Naive B cell (primary cell): ENCODE results near the gene ELMOD1. TPM values are rescaled to one million over a fixed set of nuclear protein-coding genes. Genes with fewer than 3 reads are reported as not detected.

ENCODE experiments used
- ATAC-seq, 2 donors: fragments of 150-1000 bp; cut with Tn5 transposase; 2 replicates each; pipeline ENCODE4 v1.10.0; 2021; ENCODE audit warnings: low read depth in 2 of 2, mild to moderate bottlenecking in 2 of 2, moderate library complexity in 2 of 2
- DNase-seq: peaks from one replicate; pipeline ENCODE4 v3.0.0; 2022
- H3K27ac Mint-ChIP-seq, 6 donors: one replicate each; pipeline ENCODE4 v1.8.0; 2020 to 2022; ENCODE audit warnings: mild to moderate bottlenecking in 6 of 6, mixed read lengths in 6 of 6, moderate library complexity in 5 of 6, inconsistent platforms in 2 of 6
- H3K27me3 Mint-ChIP-seq, 3 donors: one replicate each; pipeline ENCODE4 v1.8.0; 2021 to 2022; ENCODE audit warnings: mixed read lengths in 3 of 3, mild to moderate bottlenecking in 1 of 3
- H3K36me3 Mint-ChIP-seq, 2 donors: one replicate each; pipeline ENCODE4 v1.8.0; 2020 to 2022; ENCODE audit warnings: mixed read lengths in 2 of 2, inconsistent platforms in 1 of 2, mild to moderate bottlenecking in 1 of 2
- H3K4me1 Mint-ChIP-seq, 3 donors: one replicate each; pipeline ENCODE4 v1.8.0; 2020 to 2022; ENCODE audit warnings: mixed read lengths in 3 of 3, inconsistent platforms in 1 of 3, mild to moderate bottlenecking in 1 of 3, moderate library complexity in 1 of 3
- H3K4me3 Mint-ChIP-seq, 8 donors: one replicate each; pipeline ENCODE4 v1.8.0; 2020 to 2022; ENCODE audit warnings: mild to moderate bottlenecking in 8 of 8, mixed read lengths in 8 of 8, moderate library complexity in 8 of 8, inconsistent platforms in 2 of 8
- H3K9me3 Mint-ChIP-seq, 7 donors: one replicate each; pipeline ENCODE4 v1.8.0; 2020 to 2022; ENCODE audit warnings: mixed read lengths in 7 of 7, mild to moderate bottlenecking in 5 of 7, inconsistent platforms in 2 of 7, moderate library complexity in 1 of 7
- polyA plus RNA-seq, 6 donors: library from polyadenylated mRNA; unstranded; fragments of 300-500 nt; fragmentation: Illumina TruSeq; gene quantifications; one replicate each; pipeline ENCODE4 v1.2.3, GENCODE V29; 2021; ENCODE audit warnings: low read depth in 6 of 6

ELMOD1 gene
- polyA plus RNA-seq, 6 donors from 2014 or later = not detected

DNA sequence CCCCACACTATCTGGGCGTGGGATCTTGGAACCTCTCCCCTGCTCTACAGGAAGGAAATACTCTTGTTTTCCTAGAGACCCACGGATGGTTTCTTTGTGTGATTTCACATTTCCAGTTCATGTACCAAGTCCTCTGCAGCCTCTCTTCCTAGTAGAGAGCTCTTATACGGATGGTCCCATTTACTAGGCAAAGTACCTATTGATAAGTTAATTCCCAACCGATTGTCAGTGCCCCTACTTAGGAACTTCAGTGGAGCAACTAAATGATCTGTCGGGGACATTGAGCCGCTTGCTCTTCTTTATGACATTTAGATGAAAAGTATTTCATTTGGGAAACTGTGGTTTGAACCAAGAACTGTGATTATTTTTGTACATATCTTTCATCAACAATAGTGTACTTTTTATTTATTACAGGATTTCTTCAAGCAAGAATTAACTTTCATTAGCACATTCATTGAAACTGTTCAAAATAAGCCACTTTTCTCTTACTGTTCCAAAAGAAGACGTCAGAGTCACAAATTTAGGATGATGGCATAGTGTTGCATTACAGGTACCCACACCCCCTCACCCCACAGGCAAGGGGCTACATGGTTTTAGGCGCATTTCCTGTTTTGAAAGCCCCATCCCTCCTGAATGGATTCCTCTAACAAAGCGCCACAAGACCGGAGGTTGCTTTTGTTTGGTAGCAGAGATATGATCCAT, 34.2 kb downstream of the ELMOD1 start:
- H3K4me1 Mint-ChIP-seq = no peaks in the 10 kb centered on the region
- no peak overlapping the region for H3K4me3 Mint-ChIP-seq
- DNase-seq = no peak
- H3K27me3 Mint-ChIP-seq = peaks cover 53 to 60% (median 60%) of the 10 kb centered on the region in 3 donors
- ATAC-seq = no peak
- H3K9me3 Mint-ChIP-seq = peaks cover 0 to 2% (median 0%) of the 10 kb centered on the region in 7 donors
- H3K27ac Mint-ChIP-seq = no peak overlapping the region
- no peaks in the 10 kb centered on the region for H3K36me3 Mint-ChIP-seq

DNA sequence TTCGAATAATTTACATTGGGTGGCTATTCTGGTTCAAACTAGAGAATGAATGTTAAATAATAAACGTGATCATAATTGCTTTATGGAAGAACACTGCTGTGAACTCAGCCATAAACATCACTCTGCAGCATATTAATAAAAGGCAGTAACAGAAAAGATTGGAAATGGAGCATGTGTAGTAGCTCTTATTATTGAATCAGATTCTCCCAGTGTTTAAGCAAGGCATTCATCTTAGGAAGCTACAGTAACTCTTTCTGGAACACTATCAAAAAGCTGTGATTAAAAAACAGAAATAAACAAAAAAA, 34.7 kb downstream of the ELMOD1 start:
- H3K27me3 Mint-ChIP-seq = peaks cover 53 to 60% (median 55%) of the 10 kb centered on the region in 3 donors

DNA sequence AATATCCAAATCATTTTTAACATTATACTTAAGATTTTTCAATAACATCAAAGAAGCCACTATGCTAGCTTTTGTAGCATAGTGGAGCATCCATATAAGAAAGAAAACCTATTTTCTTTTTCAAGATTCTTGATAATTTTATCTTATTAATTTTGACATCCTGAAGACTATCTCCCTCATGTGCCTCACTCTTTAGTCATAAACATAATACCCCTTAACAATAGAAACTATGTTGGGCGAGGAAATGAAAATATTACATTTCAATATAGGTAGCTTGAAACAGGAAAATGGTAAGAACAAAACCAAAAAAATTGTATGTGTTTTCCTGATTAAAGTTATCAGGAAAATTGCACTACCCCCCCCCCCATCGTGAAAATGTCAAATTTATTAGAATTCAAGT, 40.1 kb downstream of the ELMOD1 start:
- Mint-ChIP-seq H3K9me3 (peaks cover 0 to 2% (median 0%) of the 10 kb centered on the region in 7 donors), H3K27ac (no peak overlapping the region), H3K4me1 (no peaks in the 10 kb centered on the region), H3K27me3 (peaks cover 39 to 44% (median 40%) of the 10 kb centered on the region in 3 donors), H3K4me3 (no peak overlapping the region), H3K36me3 (no peaks in the 10 kb centered on the region)
- DNase-seq (no peak), ATAC-seq (no peak)

More for the DNA sequence above, 34.7 kb downstream of the ELMOD1 start:
- no peaks in the 10 kb centered on the region for H3K36me3 Mint-ChIP-seq
- DNase-seq (no peak), ATAC-seq (no peak)
- no peak overlapping the region for H3K27ac Mint-ChIP-seq
- no peak overlapping the region for H3K4me3 Mint-ChIP-seq
- peaks cover 0 to 2% (median 0%) of the 10 kb centered on the region in 7 donors for H3K9me3 Mint-ChIP-seq
- H3K4me1 Mint-ChIP-seq = no peaks in the 10 kb centered on the region

GRCh38 chr11:107631931-107632330, 41.0 kb downstream of the ELMOD1 start:
- no peaks in the 10 kb centered on the region for H3K36me3 Mint-ChIP-seq
- DNase-seq = no peak
- no peak overlapping the region for H3K27ac Mint-ChIP-seq
- no peaks in the 10 kb centered on the region for H3K9me3 Mint-ChIP-seq
- no peaks in the 10 kb centered on the region for H3K4me1 Mint-ChIP-seq
- no peak for ATAC-seq
- peaks cover 32 to 41% (median 35%) of the 10 kb centered on the region in 3 donors for H3K27me3 Mint-ChIP-seq
- no peak overlapping the region for H3K4me3 Mint-ChIP-seq

- Mint-ChIP-seq H3K4me3 (no peak overlapping the region), H3K9me3 (no peaks in the 10 kb centered on the region), H3K36me3 (no peaks in the 10 kb centered on the region), H3K27me3 (peaks cover 9 to 17% (median 12%) of the 10 kb centered on the region in 3 donors), H3K4me1 (no peaks in the 10 kb centered on the region), H3K27ac (no peak overlapping the region)
- DNase-seq (no peak), ATAC-seq (no peak)
Measured at GRCh38 chr11:107646783-107647182, 55.8 kb downstream of the ELMOD1 start.

DNA sequence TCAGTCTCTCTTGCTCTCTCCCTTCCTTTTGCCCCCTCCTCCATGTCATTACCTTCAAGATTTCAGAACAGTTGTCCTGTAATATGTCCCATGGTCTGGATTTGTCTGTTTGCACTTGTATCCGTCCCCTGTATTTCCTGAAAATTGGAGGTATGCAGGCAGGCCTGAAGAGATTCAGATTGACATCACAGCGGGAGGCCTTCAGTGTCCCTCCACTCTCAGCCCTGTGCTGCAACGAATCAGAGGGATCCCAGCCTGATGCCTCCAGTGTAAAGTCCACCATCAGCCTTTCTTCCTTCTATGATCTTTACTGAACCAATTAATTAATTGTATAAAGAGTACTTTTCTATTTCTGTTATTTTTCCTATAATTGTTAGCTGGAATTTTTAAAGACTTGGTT, 57.3 kb downstream of the ELMOD1 start:
- Mint-ChIP-seq H3K36me3 (no peaks in the 10 kb centered on the region), H3K4me3 (no peak overlapping the region)
- ATAC-seq = no peak

GRCh38 chr11:107651672-107652071, 60.7 kb downstream of the ELMOD1 start:
- peaks cover 15 to 33% (median 30%) of the 10 kb centered on the region in 3 donors for H3K27me3 Mint-ChIP-seq
- H3K9me3 Mint-ChIP-seq = no peaks in the 10 kb centered on the region

More for the DNA sequence above, 57.3 kb downstream of the ELMOD1 start:
- Mint-ChIP-seq H3K4me1 (no peaks in the 10 kb centered on the region), H3K9me3 (no peaks in the 10 kb centered on the region), H3K27me3 (peaks cover 19 to 23% (median 23%) of the 10 kb centered on the region in 3 donors), H3K27ac (no peak overlapping the region)
- no peak for DNase-seq

GRCh38 chr11:107653076-107653475, 62.1 kb downstream of the ELMOD1 start:
- Mint-ChIP-seq H3K9me3 (no peaks in the 10 kb centered on the region), H3K27me3 (peaks cover 13 to 39% (median 30%) of the 10 kb centered on the region in 3 donors), H3K4me3 (no peak overlapping the region), H3K4me1 (no peaks in the 10 kb centered on the region), H3K36me3 (no peaks in the 10 kb centered on the region), H3K27ac (no peak overlapping the region)
- DNase-seq (no peak), ATAC-seq (no peak)

More at GRCh38 chr11:107651672-107652071, 60.7 kb downstream of the ELMOD1 start:
- DNase-seq = no peak
- Mint-ChIP-seq H3K4me3 (no peak overlapping the region), H3K4me1 (no peaks in the 10 kb centered on the region), H3K27ac (no peak overlapping the region), H3K36me3 (no peaks in the 10 kb centered on the region)
- no peak for ATAC-seq

DNA sequence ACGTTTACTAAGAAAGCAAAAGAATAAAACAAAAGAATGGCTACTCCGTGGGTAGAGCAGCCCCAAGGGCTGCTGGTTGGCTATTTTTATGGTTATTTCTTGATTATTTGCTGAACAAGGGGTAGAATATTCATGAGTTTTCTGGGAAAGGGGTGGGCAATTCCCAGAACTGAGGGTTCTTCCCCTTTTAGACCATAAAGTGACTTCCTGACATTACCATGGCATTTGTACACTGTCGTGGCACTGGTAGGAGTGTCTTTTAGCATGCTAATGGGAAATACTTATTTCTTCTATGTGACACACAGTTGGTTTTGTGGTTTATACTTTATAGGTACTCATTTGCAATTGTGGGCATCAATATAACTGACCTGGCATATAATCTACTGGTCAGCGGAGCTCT, 64.7 kb downstream of the ELMOD1 start:
- Mint-ChIP-seq H3K27ac (no peak overlapping the region), H3K9me3 (no peaks in the 10 kb centered on the region), H3K4me1 (no peaks in the 10 kb centered on the region), H3K27me3 (peaks cover 9 to 35% (median 23%) of the 10 kb centered on the region in 3 donors), H3K36me3 (no peaks in the 10 kb centered on the region), H3K4me3 (no peak overlapping the region)
- no peak for ATAC-seq
- no peak for DNase-seq

DNA sequence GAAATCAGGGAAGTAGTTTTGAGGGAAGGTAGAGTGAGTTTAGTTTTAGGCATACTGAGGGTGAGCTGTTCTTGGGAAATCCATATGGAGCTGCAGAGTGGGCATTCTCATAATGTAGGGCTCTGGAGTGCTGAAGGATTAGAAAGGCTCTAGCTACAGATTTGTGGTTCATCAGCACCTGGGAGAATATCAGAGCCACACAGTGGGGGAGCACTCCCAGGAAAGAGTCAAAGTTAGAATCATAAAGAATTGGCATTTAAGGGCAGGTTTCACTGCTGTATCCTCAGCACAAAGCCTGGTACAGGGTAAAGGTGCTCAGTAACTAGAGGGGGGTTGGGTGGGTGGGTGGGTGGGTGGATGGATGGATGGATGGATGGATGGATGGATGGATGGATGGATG, 68.4 kb downstream of the ELMOD1 start:
- Mint-ChIP-seq H3K27me3 (peaks cover 5 to 15% (median 13%) of the 10 kb centered on the region in 3 donors), H3K36me3 (no peaks in the 10 kb centered on the region), H3K27ac (no peak overlapping the region), H3K4me1 (no peaks in the 10 kb centered on the region), H3K4me3 (no peak overlapping the region), H3K9me3 (no peaks in the 10 kb centered on the region)
- no peak for ATAC-seq
- no peak for DNase-seq

DNA sequence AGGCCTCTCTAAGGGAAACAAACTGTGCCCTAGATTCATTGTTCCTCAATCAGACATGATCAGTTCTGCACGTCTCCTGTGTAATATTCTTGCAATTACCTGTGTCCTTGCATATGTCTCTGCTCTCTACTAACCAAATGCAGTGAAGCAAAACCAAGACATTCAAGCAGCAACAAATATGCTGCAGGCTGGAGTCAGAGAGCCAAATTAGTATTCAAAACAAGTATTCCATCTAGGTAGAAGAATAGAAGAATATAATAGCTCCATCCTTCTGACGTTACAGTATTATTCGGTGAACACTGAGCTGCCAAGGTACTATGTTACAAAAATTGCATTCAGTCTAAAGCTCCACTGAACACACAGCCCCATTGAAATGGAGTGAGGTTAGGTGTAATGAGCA, 69.1 kb downstream of the ELMOD1 start:
- Mint-ChIP-seq H3K27me3 (peaks cover 11 to 22% (median 13%) of the 10 kb centered on the region in 3 donors), H3K27ac (no peak overlapping the region)

GRCh38 chr11:107661656-107662055, 70.7 kb downstream of the ELMOD1 start:
- Mint-ChIP-seq H3K9me3 (no peaks in the 10 kb centered on the region), H3K4me3 (no peak overlapping the region), H3K27me3 (peaks cover 11 to 28% (median 13%) of the 10 kb centered on the region in 3 donors), H3K27ac (no peak overlapping the region), H3K4me1 (no peaks in the 10 kb centered on the region), H3K36me3 (no peaks in the 10 kb centered on the region)
- ATAC-seq (no peak), DNase-seq (no peak)

More for the DNA sequence above, 69.1 kb downstream of the ELMOD1 start:
- Mint-ChIP-seq H3K9me3 (no peaks in the 10 kb centered on the region), H3K4me3 (no peak overlapping the region), H3K4me1 (no peaks in the 10 kb centered on the region), H3K36me3 (no peaks in the 10 kb centered on the region)
- ATAC-seq (no peak), DNase-seq (no peak)

DNA sequence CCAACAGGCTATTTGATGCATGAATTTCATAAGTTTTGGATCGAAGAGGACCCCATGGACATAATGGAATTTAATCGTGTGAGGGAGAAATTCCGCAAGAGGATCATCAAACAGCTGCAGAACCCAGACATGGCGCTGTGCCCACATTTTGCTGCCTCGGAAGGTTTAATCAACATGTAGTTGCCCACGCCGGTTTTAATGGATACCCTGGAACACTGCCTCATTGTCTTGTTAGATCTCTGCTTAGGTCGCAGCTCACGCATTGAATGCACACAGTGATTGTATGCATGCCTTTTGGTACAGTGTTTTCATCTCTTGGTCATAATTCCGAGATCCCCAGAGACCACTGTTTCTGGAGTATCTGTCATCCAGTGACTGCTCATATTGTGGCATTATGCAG, 74.1 kb downstream of the ELMOD1 start:
- Mint-ChIP-seq H3K4me1 (no peaks in the 10 kb centered on the region), H3K4me3 (no peak overlapping the region), H3K36me3 (no peaks in the 10 kb centered on the region), H3K9me3 (no peaks in the 10 kb centered on the region), H3K27me3 (peaks cover 8 to 18% (median 15%) of the 10 kb centered on the region in 3 donors), H3K27ac (no peak overlapping the region)
- DNase-seq = no peak
- no peak for ATAC-seq

GRCh38 chr11:107666911-107667613, 76.1 kb downstream of the ELMOD1 start:
- Mint-ChIP-seq H3K9me3 (no peaks in the 10 kb centered on the region), H3K27ac (peak overlapping the region in 1 of 6 donors; percentile 13), H3K4me1 (no peaks in the 10 kb centered on the region), H3K36me3 (no peaks in the 10 kb centered on the region), H3K27me3 (peaks cover 4 to 25% (median 21%) of the 10 kb centered on the region in 3 donors), H3K4me3 (no peak overlapping the region)
- DNase-seq = no peak
- no peak for ATAC-seq
